Panc1 (cell line): ENCODE data around the gene NCKIPSD. TPM values are rescaled to one million over a fixed set of nuclear protein-coding genes. Genes with fewer than 3 reads are reported as not detected.

Source experiments
- ATAC-seq: fragments of 200-7000 bp; cut with Tn5 transposase; 2 replicates; pipeline ENCODE4 v1.9.1; 2020; ENCODE audit warnings: mild to moderate bottlenecking, moderate library complexity
- BruUV-seq: library from RNA; stranded (reverse); fragments of 400-500 nt; replicated peaks from 2 replicates; lab custom pipeline; 2021; lab: Mats Ljungman, UMichigan
- CTCF ChIA-PET: fragments of 300-600 bp; sonication (Branson Sonifier 250); formaldehyde crosslinking; loops from one replicate; lab custom pipeline; 2022; ENCODE audit warnings: antibody characterized with exemption; lab: Charles Lee
- POLR2A ChIA-PET: fragments of 300-600 bp; sonication (Branson Sonifier 250); formaldehyde crosslinking; loops from one replicate; lab custom pipeline; 2022; ENCODE audit warnings: antibody characterized with exemption; lab: Charles Lee
- DNase-seq: peaks from one replicate; pipeline ENCODE4 v3.0.0-alpha.2; 2010; ENCODE audit warnings: low read depth, low spot score
- H3K27ac ChIP-seq: 2 replicates; pipeline ENCODE4 v1.5.1; 2011; ENCODE audit warnings: mild to moderate bottlenecking, low read length, inconsistent platforms
- H3K27me3 ChIP-seq: fragments of 200-500 bp; sonication (Bioruptor generic); 2 replicates; pipeline ENCODE4 v1.6.0; 2014; ENCODE audit warnings: low read length, inconsistent platforms; ENCODE audit not compliant: control insufficient read depth, insufficient read depth
- H3K36me3 ChIP-seq: fragments of 200-500 bp; sonication (Bioruptor generic); 2 replicates; pipeline ENCODE4 v1.5.1; 2014; ENCODE audit warnings: inconsistent platforms, mild to moderate bottlenecking, low read length, moderate library complexity; ENCODE audit not compliant: control insufficient read depth, insufficient read depth
- H3K4me1 ChIP-seq: 2 replicates; pipeline ENCODE4 v1.5.1; 2011; ENCODE audit warnings: inconsistent platforms, mild to moderate bottlenecking, low read length, moderate library complexity; ENCODE audit not compliant: control insufficient read depth, insufficient read depth
- H3K4me3 ChIP-seq, 2 experiments: 2 replicates each; pipeline ENCODE4 v1.5.1; 2011 to 2012; ENCODE audit warnings: low read depth in 2 of 2, low read length in 2 of 2, mild to moderate bottlenecking in 2 of 2, inconsistent platforms in 1 of 2, moderate library complexity in 1 of 2
- H3K9me3 ChIP-seq: fragments of 200-500 bp; sonication (Bioruptor generic); 2 replicates; pipeline ENCODE4 v1.5.1; 2014; ENCODE audit warnings: low read depth, mild to moderate bottlenecking, inconsistent platforms, low read length, moderate library complexity; ENCODE audit not compliant: control insufficient read depth, insufficient read depth
- POLR2AphosphoS5 ChIP-seq: IDR thresholded peaks from 2 replicates; pipeline ENCODE4 v1.6.1; 2012; ENCODE audit warnings: mild to moderate bottlenecking, low read depth, low read length, moderate library complexity
- SIN3A ChIP-seq: IDR thresholded peaks from 2 replicates; pipeline ENCODE4 v1.6.1; 2012; ENCODE audit warnings: low read depth, mild to moderate bottlenecking, low read length, moderate library complexity, borderline replicate concordance; ENCODE audit not compliant: insufficient read depth
- TCF7L2 ChIP-seq: IDR thresholded peaks from 2 replicates; pipeline ENCODE4 v1.6.1; 2011; ENCODE audit warnings: mild to moderate bottlenecking, low read depth, low read length, inconsistent platforms
- in situ Hi-C: cut with HindIII; loops from 2 replicates; pipeline ENCODE4 v1.10.0; 2016; ENCODE audit warnings: low sequenced_read_pairs, low pct_unique_long_range_greater_than_20kb
- intact Hi-C: fragments of 100-400 bp; cut with micrococcal nuclease; formaldehyde crosslinking; loops from one replicate; pipeline ENCODE4 v1.10.0; 2022; ENCODE audit not compliant: unreplicated experiment
- total RNA-seq: library from RNA; stranded (reverse); gene quantifications from one replicate; pipeline ENCODE4 v1.2.1, GENCODE V29; 2021; ENCODE audit not compliant: unreplicated experiment
- TF ChIP-seq, protein P1 (sequence below), 2 experiments: IDR thresholded peaks; 2 replicates each; pipeline ENCODE4 v1.6.1; 2011 to 2012; ENCODE audit warnings: low read depth in 2 of 2, control low read depth in 1 of 2, low read length in 1 of 2, mild to moderate bottlenecking in 1 of 2, moderate library complexity in 1 of 2; ENCODE audit not compliant: insufficient read depth in 1 of 2
- TF ChIP-seq, protein P2 (sequence below): fragments of 450-650 bp; IDR thresholded peaks from 2 replicates; pipeline ENCODE4 v1.5.1; 2017; ENCODE audit warnings: mild to moderate bottlenecking

NCKIPSD gene
- total RNA-seq, 1 experiment from 2014 or later: 26.8 TPM

DNA sequence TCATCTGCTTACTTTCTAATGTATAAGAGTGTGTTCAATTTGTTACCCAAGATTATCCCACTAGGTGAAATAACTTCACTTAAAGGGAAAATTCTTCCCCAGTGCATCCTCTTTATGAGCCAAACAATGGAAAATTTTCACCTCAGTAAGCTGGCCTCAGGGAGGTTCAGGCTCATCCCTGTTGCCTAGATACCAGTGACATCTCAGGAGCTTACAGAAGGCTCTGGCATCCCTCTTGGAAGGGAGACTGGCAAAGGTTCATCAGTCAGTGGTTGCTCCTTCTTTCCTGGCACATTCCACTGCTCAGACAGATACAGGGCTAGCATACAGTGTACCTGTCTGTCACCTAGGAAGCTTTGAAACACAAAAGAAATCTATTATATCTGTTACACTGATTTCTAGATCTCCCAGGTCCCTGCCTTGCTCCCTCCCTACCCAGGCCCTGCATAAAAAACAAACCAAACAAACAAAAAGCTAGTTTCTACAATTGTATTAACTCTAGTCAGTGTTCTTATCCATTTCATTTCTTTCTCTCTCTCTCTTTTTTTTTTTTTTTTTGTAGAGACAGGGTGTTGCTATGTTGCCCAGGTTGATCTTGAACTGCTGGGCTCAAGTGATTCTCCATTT is 29.6 kb upstream of the NCKIPSD start:
- H3K27me3 ChIP-seq: no peaks in the 10 kb centered on the region
- peak overlapping the region; percentile 44; the same call in 1 of the 2 replicates for H3K27ac ChIP-seq
- TF ChIP-seq POLR2AphosphoS5: no peak
- no peak for TF ChIP-seq TCF7L2
- TF ChIP-seq, protein P1, sequence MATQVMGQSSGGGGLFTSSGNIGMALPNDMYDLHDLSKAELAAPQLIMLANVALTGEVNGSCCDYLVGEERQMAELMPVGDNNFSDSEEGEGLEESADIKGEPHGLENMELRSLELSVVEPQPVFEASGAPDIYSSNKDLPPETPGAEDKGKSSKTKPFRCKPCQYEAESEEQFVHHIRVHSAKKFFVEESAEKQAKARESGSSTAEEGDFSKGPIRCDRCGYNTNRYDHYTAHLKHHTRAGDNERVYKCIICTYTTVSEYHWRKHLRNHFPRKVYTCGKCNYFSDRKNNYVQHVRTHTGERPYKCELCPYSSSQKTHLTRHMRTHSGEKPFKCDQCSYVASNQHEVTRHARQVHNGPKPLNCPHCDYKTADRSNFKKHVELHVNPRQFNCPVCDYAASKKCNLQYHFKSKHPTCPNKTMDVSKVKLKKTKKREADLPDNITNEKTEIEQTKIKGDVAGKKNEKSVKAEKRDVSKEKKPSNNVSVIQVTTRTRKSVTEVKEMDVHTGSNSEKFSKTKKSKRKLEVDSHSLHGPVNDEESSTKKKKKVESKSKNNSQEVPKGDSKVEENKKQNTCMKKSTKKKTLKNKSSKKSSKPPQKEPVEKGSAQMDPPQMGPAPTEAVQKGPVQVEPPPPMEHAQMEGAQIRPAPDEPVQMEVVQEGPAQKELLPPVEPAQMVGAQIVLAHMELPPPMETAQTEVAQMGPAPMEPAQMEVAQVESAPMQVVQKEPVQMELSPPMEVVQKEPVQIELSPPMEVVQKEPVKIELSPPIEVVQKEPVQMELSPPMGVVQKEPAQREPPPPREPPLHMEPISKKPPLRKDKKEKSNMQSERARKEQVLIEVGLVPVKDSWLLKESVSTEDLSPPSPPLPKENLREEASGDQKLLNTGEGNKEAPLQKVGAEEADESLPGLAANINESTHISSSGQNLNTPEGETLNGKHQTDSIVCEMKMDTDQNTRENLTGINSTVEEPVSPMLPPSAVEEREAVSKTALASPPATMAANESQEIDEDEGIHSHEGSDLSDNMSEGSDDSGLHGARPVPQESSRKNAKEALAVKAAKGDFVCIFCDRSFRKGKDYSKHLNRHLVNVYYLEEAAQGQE (IDR thresholded peaks at IDR 0.05; ENCODE audit: insufficient read depth in 1 of 2, low read depth in 2 of 2, low read length in 1 of 2): no peak
- no peak for TF ChIP-seq SIN3A
- TF ChIP-seq, protein P2, sequence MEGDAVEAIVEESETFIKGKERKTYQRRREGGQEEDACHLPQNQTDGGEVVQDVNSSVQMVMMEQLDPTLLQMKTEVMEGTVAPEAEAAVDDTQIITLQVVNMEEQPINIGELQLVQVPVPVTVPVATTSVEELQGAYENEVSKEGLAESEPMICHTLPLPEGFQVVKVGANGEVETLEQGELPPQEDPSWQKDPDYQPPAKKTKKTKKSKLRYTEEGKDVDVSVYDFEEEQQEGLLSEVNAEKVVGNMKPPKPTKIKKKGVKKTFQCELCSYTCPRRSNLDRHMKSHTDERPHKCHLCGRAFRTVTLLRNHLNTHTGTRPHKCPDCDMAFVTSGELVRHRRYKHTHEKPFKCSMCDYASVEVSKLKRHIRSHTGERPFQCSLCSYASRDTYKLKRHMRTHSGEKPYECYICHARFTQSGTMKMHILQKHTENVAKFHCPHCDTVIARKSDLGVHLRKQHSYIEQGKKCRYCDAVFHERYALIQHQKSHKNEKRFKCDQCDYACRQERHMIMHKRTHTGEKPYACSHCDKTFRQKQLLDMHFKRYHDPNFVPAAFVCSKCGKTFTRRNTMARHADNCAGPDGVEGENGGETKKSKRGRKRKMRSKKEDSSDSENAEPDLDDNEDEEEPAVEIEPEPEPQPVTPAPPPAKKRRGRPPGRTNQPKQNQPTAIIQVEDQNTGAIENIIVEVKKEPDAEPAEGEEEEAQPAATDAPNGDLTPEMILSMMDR: no peak
- H3K36me3 ChIP-seq: peaks cover 17% of the 10 kb centered on the region
- no peak for ATAC-seq
- peak overlapping the region; percentile 99 for H3K4me3 ChIP-seq
- BruUV-seq: no TSS peak
- intact Hi-C loops: no loop called here
- POLR2A ChIA-PET: interaction anchor here (0.7 kb wide), 1 partner anchor 63 kb away, joined by 11 read pairs; no protein-coding TSS in a partner anchor
- in situ Hi-C loops: no loop called here
- DNase-seq: no peak
- H3K4me1 ChIP-seq: peaks cover 18% of the 10 kb centered on the region
- CTCF ChIA-PET: no interaction called here
- H3K9me3 ChIP-seq: no peaks in the 10 kb centered on the region

DNA sequence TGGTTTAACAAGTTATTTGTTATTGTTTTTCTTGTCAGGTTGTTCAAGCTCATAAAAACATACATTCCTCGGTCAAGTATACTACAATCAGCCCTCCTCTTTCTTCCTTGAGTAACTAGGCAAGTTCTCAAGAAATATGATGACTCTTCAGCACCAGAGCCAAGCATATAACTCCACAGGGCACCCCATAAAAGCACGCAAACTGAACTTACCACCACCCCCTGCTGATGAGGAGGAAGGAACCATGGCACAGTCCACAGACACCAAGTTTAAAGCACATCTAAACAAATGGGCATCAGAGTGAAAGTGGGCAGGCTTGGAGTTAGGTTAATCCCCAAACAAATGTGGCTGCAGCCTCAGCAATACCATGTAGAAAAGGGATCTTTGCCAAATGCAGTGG is 26.0 kb upstream of the NCKIPSD start:
- Histone ChIP-seq H3K4me1 (peaks cover 13% of the 10 kb centered on the region), H3K27me3 (no peaks in the 10 kb centered on the region), H3K27ac (no peak overlapping the region), H3K36me3 (peaks cover 17% of the 10 kb centered on the region), H3K4me3 (no peak overlapping the region), H3K9me3 (no peaks in the 10 kb centered on the region)
- intact Hi-C loops: no loop called here
- ChIA-PET CTCF (no interaction called here), POLR2A (no interaction called here)
- no peak for DNase-seq
- no peak for TF ChIP-seq SIN3A
- TF ChIP-seq, protein P1 (IDR thresholded peaks at IDR 0.05; ENCODE audit: insufficient read depth in 1 of 2, low read depth in 2 of 2, low read length in 1 of 2): no peak
- BruUV-seq: no TSS peak
- in situ Hi-C loops: no loop called here
- ATAC-seq: no peak
